Measurements from ENCODE around the gene EID3.

The EID3 gene

GRCh38 chr12:104315326-104316224 lies 12.0 kb downstream of the EID3 start:
- peak overlapping the region; percentile 16 for H3K27ac ChIP-seq

GRCh38 chr12:104316936-104317335 lies 13.4 kb downstream of the EID3 start:
- Histone ChIP-seq H3K4me1 (ENCODE audit: control insufficient read depth in 1 of 2, insufficient read depth in 1 of 2, low read depth in 1 of 2, low read length in 1 of 2) (no peaks in the 10 kb centered on the region), H3K27ac (no peak overlapping the region), H3K4me3 (ENCODE audit: low read depth in 1 of 2, low read length in 1 of 2) (no peak overlapping the region), H3K27me3 (no peaks in the 10 kb centered on the region), H3K36me3 (peaks cover 99% of the 10 kb centered on the region), H3K9me3 (no peaks in the 10 kb centered on the region)
- TF ChIP-seq CTCF (IDR thresholded peaks at IDR 0.05): no peak

More at GRCh38 chr12:104315326-104316224, 12.0 kb downstream of the EID3 start:
- H3K36me3 ChIP-seq: peaks cover 95% of the 10 kb centered on the region
- no peaks in the 10 kb centered on the region for H3K27me3 ChIP-seq
- TF ChIP-seq CTCF (IDR thresholded peaks at IDR 0.05): no peak
- H3K4me3 ChIP-seq (ENCODE audit: low read depth in 1 of 2, low read length in 1 of 2): no peak overlapping the region
- no peaks in the 10 kb centered on the region for H3K9me3 ChIP-seq
- no peaks in the 10 kb centered on the region for H3K4me1 ChIP-seq (ENCODE audit: control insufficient read depth in 1 of 2, insufficient read depth in 1 of 2, low read depth in 1 of 2, low read length in 1 of 2)

GRCh38 chr12:104317538-104318210 lies 14.1 kb downstream of the EID3 start:
- TF ChIP-seq CTCF (IDR thresholded peaks at IDR 0.05): no peak
- Histone ChIP-seq H3K36me3 (peaks cover 98% of the 10 kb centered on the region), H3K27ac (no peak overlapping the region)

GRCh38 chr12:104319028-104319427 lies 15.5 kb downstream of the EID3 start:
- H3K9me3 ChIP-seq: no peaks in the 10 kb centered on the region
- H3K36me3 ChIP-seq: peaks cover 88% of the 10 kb centered on the region
- no peak for TF ChIP-seq CTCF (IDR thresholded peaks at IDR 0.05)
- H3K4me1 ChIP-seq (ENCODE audit: control insufficient read depth in 1 of 2, insufficient read depth in 1 of 2, low read depth in 1 of 2, low read length in 1 of 2): no peaks in the 10 kb centered on the region
- H3K4me3 ChIP-seq (ENCODE audit: low read depth in 1 of 2, low read length in 1 of 2): no peak overlapping the region
- no peak overlapping the region for H3K27ac ChIP-seq
- no peaks in the 10 kb centered on the region for H3K27me3 ChIP-seq

More at GRCh38 chr12:104317538-104318210, 14.1 kb downstream of the EID3 start:
- H3K27me3 ChIP-seq: no peaks in the 10 kb centered on the region
- H3K4me3 ChIP-seq (ENCODE audit: low read depth in 1 of 2, low read length in 1 of 2): no peak overlapping the region
- no peaks in the 10 kb centered on the region for H3K9me3 ChIP-seq
- no peaks in the 10 kb centered on the region for H3K4me1 ChIP-seq (ENCODE audit: control insufficient read depth in 1 of 2, insufficient read depth in 1 of 2, low read depth in 1 of 2, low read length in 1 of 2)

GRCh38 chr12:104319918-104320626 lies 16.5 kb downstream of the EID3 start:
- Histone ChIP-seq H3K4me1 (ENCODE audit: control insufficient read depth in 1 of 2, insufficient read depth in 1 of 2, low read depth in 1 of 2, low read length in 1 of 2) (no peaks in the 10 kb centered on the region), H3K9me3 (no peaks in the 10 kb centered on the region), H3K27ac (no peak overlapping the region), H3K36me3 (peaks cover 87% of the 10 kb centered on the region), H3K27me3 (no peaks in the 10 kb centered on the region), H3K4me3 (ENCODE audit: low read depth in 1 of 2, low read length in 1 of 2) (no peak overlapping the region)
- no peak for TF ChIP-seq CTCF (IDR thresholded peaks at IDR 0.05)

All from neutrophil (primary cell).